ENCODE measurements around the gene NPLOC4.

DNA sequence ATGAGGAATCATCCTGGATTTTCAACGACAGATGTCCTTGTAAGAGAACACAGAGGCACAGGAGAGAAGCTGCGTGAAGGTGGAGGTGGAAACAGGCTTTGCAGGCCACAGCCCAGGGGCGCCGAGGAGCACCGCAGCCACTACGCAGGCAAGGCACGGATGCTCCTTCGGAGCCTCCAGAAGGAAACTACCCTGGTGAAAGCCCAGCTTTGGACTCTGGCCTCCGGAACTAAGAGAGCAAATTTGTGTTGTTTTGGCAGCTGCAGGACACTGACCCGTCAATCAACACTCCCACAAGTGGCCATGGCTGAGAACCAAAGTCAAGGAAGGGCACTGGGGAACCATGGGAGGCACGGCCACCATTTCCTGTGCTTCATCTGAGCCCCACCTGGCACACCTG, 43.2 kb upstream of the NPLOC4 start:
- TF ChIP-seq, protein P1, sequence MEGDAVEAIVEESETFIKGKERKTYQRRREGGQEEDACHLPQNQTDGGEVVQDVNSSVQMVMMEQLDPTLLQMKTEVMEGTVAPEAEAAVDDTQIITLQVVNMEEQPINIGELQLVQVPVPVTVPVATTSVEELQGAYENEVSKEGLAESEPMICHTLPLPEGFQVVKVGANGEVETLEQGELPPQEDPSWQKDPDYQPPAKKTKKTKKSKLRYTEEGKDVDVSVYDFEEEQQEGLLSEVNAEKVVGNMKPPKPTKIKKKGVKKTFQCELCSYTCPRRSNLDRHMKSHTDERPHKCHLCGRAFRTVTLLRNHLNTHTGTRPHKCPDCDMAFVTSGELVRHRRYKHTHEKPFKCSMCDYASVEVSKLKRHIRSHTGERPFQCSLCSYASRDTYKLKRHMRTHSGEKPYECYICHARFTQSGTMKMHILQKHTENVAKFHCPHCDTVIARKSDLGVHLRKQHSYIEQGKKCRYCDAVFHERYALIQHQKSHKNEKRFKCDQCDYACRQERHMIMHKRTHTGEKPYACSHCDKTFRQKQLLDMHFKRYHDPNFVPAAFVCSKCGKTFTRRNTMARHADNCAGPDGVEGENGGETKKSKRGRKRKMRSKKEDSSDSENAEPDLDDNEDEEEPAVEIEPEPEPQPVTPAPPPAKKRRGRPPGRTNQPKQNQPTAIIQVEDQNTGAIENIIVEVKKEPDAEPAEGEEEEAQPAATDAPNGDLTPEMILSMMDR (conservative IDR thresholded peaks at IDR 0.05 in 1 of 2, IDR thresholded peaks at IDR 0.05 in 1 of 2; ENCODE audit: low read depth in 1 of 2, low read length in 2 of 2): no peak
- no peak for TF ChIP-seq EZH2 (IDR thresholded peaks at IDR 0.05; ENCODE audit: low read length, missing control alignments)

Measured in fibroblast of lung (primary cell).